K562 treated with DMSO at 1 percent for 48 hours (cell line): ENCODE data around the gene KIF2A. TPM values are rescaled to one million over a fixed set of nuclear protein-coding genes. Genes with fewer than 3 reads are reported as not detected.

Experiments
- total RNA-seq: library from RNA; unstranded; fragments of 300-600 nt; gene quantifications from 2 replicates; pipeline ENCODE4 v1.2.3, GENCODE V29; 2022; ENCODE audit warnings: low replicate concordance; ENCODE audit errors: extremely low read depth

KIF2A gene
- not detected in 2 replicates for total RNA-seq

DNA sequence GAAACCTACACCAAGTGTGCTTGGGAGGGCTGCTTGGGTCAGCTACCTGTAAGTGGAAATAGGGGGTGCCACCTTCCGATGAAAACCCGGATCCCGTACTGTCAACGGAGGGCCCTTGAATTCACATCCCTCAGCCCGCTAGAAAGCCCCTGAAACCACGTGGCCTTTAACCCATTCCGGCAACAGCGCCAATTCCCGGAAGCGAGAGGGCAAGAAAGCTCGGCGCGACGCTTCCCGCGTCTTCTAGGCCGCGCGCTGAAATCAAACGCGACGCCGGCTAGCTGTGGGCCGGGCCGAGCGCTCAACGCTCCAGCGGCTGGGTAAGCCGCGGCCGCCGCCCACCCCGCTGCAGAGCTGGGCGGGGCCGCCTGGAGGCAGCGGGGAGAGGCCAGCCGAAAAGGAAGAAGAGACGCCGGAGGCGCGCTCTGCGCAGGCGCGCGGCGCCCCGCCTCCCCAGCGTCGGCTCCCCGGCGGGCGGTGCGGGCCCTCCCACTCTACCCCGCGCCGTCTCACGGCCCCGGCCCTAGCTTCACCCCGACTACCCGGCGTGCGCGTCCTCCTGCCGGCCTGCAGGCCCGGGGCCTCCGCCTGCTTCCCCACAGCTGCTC is at the start of gene KIF2A:
Gene KIF2A, plus strand, starts transcription at position 492 of the 608 bp plus-strand sequence. CDS start 267 bp downstream, outside the sequence.

GRCh38 chr5:62403411-62404250 is 97.6 kb downstream of the KIF2A start, which contains the start of gene DIMT1:
Gene DIMT1 (minus strand): TSS chr5:62403905. CDS start chr5:62403772, 133 bp downstream.

DNA sequence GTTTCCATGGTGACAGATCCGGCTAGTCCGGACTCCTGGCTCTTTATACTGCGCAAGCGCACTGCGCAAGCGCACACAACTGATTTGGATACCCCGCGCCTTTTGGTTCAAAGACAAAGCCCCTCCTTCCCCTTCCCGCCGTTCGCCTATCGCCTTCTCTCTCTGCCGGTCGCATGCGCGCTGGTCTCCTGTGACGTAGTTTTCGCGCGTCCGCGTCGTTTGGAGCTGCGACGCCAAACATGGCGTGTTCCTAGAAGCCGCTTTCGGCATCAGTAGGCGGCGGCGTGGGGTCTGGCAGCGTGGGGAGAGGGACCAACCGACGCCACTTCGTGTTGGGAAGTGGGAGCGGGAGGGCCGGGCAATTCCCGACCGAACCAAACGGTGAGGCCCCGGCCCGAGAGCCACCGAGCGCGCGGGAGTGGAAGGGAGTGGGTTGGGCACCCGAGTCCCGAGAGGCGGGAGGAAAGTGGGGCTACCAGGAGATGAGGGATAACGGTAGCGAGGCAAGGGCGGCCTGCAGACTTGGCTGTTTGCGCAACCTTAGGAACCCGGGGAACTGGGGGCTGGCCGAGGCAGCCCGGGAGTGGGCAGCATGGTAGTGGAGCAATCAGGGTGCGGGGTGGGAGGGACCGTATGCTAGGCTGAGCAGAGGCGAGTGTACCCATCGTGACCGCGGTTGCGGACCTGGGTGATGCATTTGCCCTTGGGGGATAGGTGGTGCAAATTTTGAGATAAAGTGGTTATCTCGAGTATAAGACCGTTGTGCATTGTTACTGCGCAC is 106.7 kb downstream of the KIF2A start, which contains the start of gene IPO11:
Gene IPO11, plus strand, starts transcription at position 215 of the 781 bp plus-strand sequence. CDS start 24,517 bp downstream, outside the sequence.

Other genes with a start within 250 kb of the KIF2A start
- gene DIMT1, start 97.7 kb downstream of the KIF2A start, total RNA-seq = not detected in 2 replicates
- not detected in 2 replicates for gene IPO11, start 106.6 kb downstream of the KIF2A start, total RNA-seq